Natural killer cell treated with Interleukin-12 subunit alpha and Interleukin-12 subunit beta and Interleukin-15 and Interleukin-18, amount 100 ng/mL, for 72 hours (primary cell): ENCODE data around the gene GINS1. TPM values are rescaled to one million over a fixed set of nuclear protein-coding genes. Genes with fewer than 3 reads are reported as not detected.

Source experiments
- ATAC-seq, 2 donors: fragments of 150-1000 bp; cut with Tn5 transposase in 1 of 2; sonication (Bioruptor Pico), chemical (Tn5 transposase) in 1 of 2; 2 replicates each; pipeline ENCODE4 v1.10.0; 2021
- DNase-seq: peaks from one replicate; pipeline ENCODE4 v3.0.0; 2022; ENCODE audit warnings: low spot score
- H3K27ac Mint-ChIP-seq, 2 donors: 1 replicate in 1 of 2; 2 replicates in 1 of 2; pipeline ENCODE4 v1.8.0; 2022; ENCODE audit warnings: mixed read lengths in 2 of 2, mild to moderate bottlenecking in 1 of 2, moderate library complexity in 1 of 2
- H3K27me3 Mint-ChIP-seq, 2 donors: 1 replicate in 1 of 2; 2 replicates in 1 of 2; pipeline ENCODE4 v1.8.0; 2022; ENCODE audit warnings: mixed read lengths in 2 of 2
- H3K36me3 Mint-ChIP-seq: one replicate; pipeline ENCODE4 v1.8.0; 2022; ENCODE audit warnings: mixed read lengths
- H3K4me1 Mint-ChIP-seq, 2 donors: 1 replicate in 1 of 2; 2 replicates in 1 of 2; pipeline ENCODE4 v1.8.0; 2022; ENCODE audit warnings: low read depth in 2 of 2, mixed read lengths in 2 of 2, mild to moderate bottlenecking in 1 of 2
- H3K4me3 Mint-ChIP-seq: one replicate; pipeline ENCODE4 v1.8.0; 2022; ENCODE audit warnings: mixed read lengths
- H3K9me3 Mint-ChIP-seq: 2 replicates; pipeline ENCODE4 v1.8.0; 2022; ENCODE audit warnings: mixed read lengths
- total RNA-seq, 2 donors: library from RNA; stranded (reverse); gene quantifications; one replicate each; pipeline ENCODE4 v1.2.3, GENCODE V29; 2022

GINS1 gene
- total RNA-seq, 2 donors from 2014 or later, result 17.6 to 36.7 TPM

DNA sequence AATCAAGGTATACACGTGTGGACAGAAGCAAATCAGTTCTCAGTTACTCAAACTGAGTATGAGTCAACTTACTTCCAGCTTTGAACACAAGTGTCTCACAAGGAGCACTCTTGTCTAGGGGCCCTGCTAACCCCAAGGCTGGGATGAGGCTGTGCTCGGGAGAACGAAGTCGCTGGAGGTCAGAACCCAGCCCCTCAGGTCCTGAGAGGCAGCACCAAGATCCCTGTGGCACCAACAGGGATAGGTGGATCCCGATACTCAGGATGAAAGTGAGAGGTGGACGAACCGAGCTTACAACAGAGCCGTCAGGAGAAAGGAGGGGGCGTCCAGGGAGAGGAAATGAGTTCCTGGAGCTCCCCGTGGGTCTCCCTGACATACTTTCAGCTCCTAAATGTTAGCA, 85.7 kb downstream of the GINS1 start:
- H3K4me1 Mint-ChIP-seq, result no peaks in the 10 kb centered on the region
- H3K36me3 Mint-ChIP-seq, result no peaks in the 10 kb centered on the region
- H3K27me3 Mint-ChIP-seq, result no peaks in the 10 kb centered on the region
- ATAC-seq (no peak), DNase-seq (peak; percentile 59)
- no peaks in the 10 kb centered on the region for H3K9me3 Mint-ChIP-seq
- no peak overlapping the region for H3K27ac Mint-ChIP-seq
- no peak overlapping the region for H3K4me3 Mint-ChIP-seq

- ATAC-seq, result no peak
- no peaks in the 10 kb centered on the region for H3K9me3 Mint-ChIP-seq
- H3K27ac Mint-ChIP-seq, result no peak overlapping the region
- H3K27me3 Mint-ChIP-seq, result no peaks in the 10 kb centered on the region
- H3K36me3 Mint-ChIP-seq, result no peaks in the 10 kb centered on the region
- DNase-seq, result peak; percentile 49
- H3K4me1 Mint-ChIP-seq, result no peaks in the 10 kb centered on the region
- H3K4me3 Mint-ChIP-seq, result no peak overlapping the region
These were observed 86.5 kb downstream of the GINS1 start for GRCh38 chr20:25493748-25494505.

- Mint-ChIP-seq H3K27me3 (no peaks in the 10 kb centered on the region), H3K9me3 (no peaks in the 10 kb centered on the region)
These were observed 87.2 kb downstream of the GINS1 start for GRCh38 chr20:25494506-25495188.

DNA sequence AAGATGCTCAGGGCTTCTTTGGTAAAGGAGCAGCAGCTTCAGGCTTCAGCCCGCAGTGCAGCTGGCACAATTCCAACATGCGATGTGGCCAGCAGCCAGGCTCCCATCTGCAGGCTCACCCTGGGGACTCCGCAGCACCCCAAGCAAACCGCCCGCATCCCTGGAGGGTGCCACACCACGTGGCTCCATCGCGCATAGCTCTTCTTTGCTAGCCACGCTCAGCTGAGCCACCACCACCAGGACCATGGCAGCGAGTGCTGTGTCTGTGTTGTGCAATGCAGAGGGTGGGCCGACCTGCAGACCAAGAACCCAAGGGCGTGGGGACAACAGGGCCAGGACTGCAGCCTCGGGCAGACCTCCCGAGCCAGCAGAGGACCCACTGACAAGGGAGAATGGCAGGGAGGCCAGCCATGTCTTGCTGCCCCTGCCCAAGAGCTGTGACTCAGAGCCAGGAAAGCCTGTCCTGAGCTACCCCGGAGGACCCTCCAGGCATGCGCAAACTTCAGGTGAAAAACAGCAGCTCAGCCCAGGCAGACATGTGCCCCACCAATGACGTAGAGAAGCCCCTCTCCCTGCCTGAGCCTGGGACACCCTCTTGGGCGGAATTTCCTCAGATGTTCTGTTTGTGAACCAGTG, 87.8 kb downstream of the GINS1 start:
- no peaks in the 10 kb centered on the region for H3K4me1 Mint-ChIP-seq
- H3K36me3 Mint-ChIP-seq, result no peaks in the 10 kb centered on the region
- ATAC-seq, result no peak
- no peaks in the 10 kb centered on the region for H3K27me3 Mint-ChIP-seq
- H3K4me3 Mint-ChIP-seq, result no peak overlapping the region
- H3K27ac Mint-ChIP-seq, result no peak overlapping the region
- no peaks in the 10 kb centered on the region for H3K9me3 Mint-ChIP-seq
- DNase-seq, result no peak

More at GRCh38 chr20:25494506-25495188, 87.2 kb downstream of the GINS1 start:
- ATAC-seq (no peak), DNase-seq (peak; percentile 6)
- no peaks in the 10 kb centered on the region for H3K4me1 Mint-ChIP-seq
- no peaks in the 10 kb centered on the region for H3K36me3 Mint-ChIP-seq
- H3K4me3 Mint-ChIP-seq, result no peak overlapping the region
- H3K27ac Mint-ChIP-seq, result no peak overlapping the region

GRCh38 chr20:25496165-25496967, 88.9 kb downstream of the GINS1 start:
- no peak for DNase-seq
- H3K9me3 Mint-ChIP-seq, result no peaks in the 10 kb centered on the region
- no peak overlapping the region for H3K4me3 Mint-ChIP-seq
- no peak overlapping the region for H3K27ac Mint-ChIP-seq
- no peak for ATAC-seq
- H3K27me3 Mint-ChIP-seq, result no peaks in the 10 kb centered on the region
- H3K36me3 Mint-ChIP-seq, result no peaks in the 10 kb centered on the region
- H3K4me1 Mint-ChIP-seq, result no peaks in the 10 kb centered on the region

GRCh38 chr20:25496968-25497401, 89.5 kb downstream of the GINS1 start:
- no peaks in the 10 kb centered on the region for H3K4me1 Mint-ChIP-seq
- no peak for DNase-seq
- no peak for ATAC-seq
- no peaks in the 10 kb centered on the region for H3K27me3 Mint-ChIP-seq
- H3K9me3 Mint-ChIP-seq, result no peaks in the 10 kb centered on the region
- no peak overlapping the region for H3K27ac Mint-ChIP-seq
- no peak overlapping the region for H3K4me3 Mint-ChIP-seq
- no peaks in the 10 kb centered on the region for H3K36me3 Mint-ChIP-seq

GRCh38 chr20:25497586-25498279, 90.3 kb downstream of the GINS1 start:
- H3K27ac Mint-ChIP-seq, result no peak overlapping the region
- no peaks in the 10 kb centered on the region for H3K36me3 Mint-ChIP-seq
- no peaks in the 10 kb centered on the region for H3K4me1 Mint-ChIP-seq
- no peaks in the 10 kb centered on the region for H3K27me3 Mint-ChIP-seq
- no peak overlapping the region for H3K4me3 Mint-ChIP-seq
- DNase-seq, result no peak
- no peaks in the 10 kb centered on the region for H3K9me3 Mint-ChIP-seq
- no peak for ATAC-seq

Other genes starting within 250 kb of the GINS1 start
- 10 to 100 TPM; 24.9 to 58.7 TPM for gene ENTPD6, start 212.0 kb upstream of the GINS1 start, total RNA-seq
- 10 to 100 TPM; 35.9 to 40.4 TPM for gene PYGB, start 159.6 kb upstream of the GINS1 start, total RNA-seq
- gene ABHD12, start 16.8 kb upstream of the GINS1 start, total RNA-seq, result 10 to 100 TPM; 33.1 to 47.3 TPM
- gene NINL, start 177.9 kb downstream of the GINS1 start, total RNA-seq, result 1 to 10 TPM; 1.4 to 1.6 TPM
- 1 to 10 TPM; 4.8 to 8.1 TPM for gene NANP, start 216.3 kb downstream of the GINS1 start, total RNA-seq